ENCODE data around the gene PIPOX.

PIPOX gene

GRCh38 chr17:29070781-29071180 lies 27.8 kb downstream of the PIPOX start:
- no peak for DNase-seq (ENCODE audit: low read depth)
- no peak for TF ChIP-seq CTCF (conservative IDR thresholded peaks at IDR 0.05; ENCODE audit: low read length)
- H3K4me3 ChIP-seq (ENCODE audit: low read length): no peak overlapping the region

GRCh38 chr17:29071303-29071702 lies 28.4 kb downstream of the PIPOX start:
- DNase-seq (ENCODE audit: low read depth): no peak
- TF ChIP-seq CTCF (conservative IDR thresholded peaks at IDR 0.05; ENCODE audit: low read length): no peak
- H3K4me3 ChIP-seq (ENCODE audit: low read length): no peak overlapping the region

DNA sequence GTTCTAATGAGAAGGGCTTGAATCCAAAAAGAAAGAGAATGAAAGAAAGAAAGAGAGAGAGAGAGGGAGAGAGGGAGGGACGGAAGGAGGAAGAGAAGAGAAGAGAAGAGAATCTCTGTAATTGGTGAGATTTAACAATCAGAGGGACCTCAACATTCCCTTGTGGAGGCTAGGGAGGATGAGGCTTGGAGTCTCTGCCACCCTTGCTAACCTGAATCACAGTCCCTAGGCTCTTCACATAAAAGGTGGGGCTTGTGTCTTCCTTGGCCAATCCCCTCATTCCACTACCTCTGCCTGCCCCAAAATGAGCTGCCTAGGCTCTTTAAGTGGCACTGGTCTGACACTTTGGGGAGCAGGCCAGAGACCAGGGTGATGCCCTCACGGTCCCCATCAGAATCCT lies 30.1 kb downstream of the PIPOX start:
- DNase-seq (ENCODE audit: low read depth): no peak
- H3K4me3 ChIP-seq (ENCODE audit: low read length): no peak overlapping the region
- no peak for TF ChIP-seq CTCF (conservative IDR thresholded peaks at IDR 0.05; ENCODE audit: low read length)

DNA sequence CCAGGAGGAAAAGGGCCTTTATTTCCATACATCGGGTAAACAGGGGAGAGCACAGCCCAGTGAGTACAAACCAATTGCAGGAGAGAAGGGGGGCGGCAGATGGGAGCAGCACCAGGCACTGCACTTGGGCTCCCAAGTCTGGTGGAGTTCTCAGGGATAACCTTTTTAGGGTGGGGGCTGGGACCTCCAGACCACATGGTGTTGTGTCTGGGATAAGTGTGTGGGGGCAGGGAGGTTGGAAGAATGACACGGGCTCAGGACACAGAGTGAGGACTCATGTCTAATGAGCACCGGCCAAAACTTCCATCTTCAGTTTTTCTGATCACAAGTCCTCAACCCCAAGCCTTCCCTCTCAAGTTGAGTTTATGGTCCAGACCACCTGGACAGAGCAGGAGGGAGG lies 30.6 kb downstream of the PIPOX start:
- no peak for DNase-seq (ENCODE audit: low read depth)
- no peak for TF ChIP-seq CTCF (conservative IDR thresholded peaks at IDR 0.05; ENCODE audit: low read length)
- no peak overlapping the region for H3K4me3 ChIP-seq (ENCODE audit: low read length)

- no peak for DNase-seq (ENCODE audit: low read depth)
- TF ChIP-seq CTCF (conservative IDR thresholded peaks at IDR 0.05; ENCODE audit: low read length): no peak
- H3K4me3 ChIP-seq (ENCODE audit: low read length): no peak overlapping the region
Observed at GRCh38 chr17:29074488-29074887, 31.5 kb downstream of the PIPOX start.

- no peak for TF ChIP-seq CTCF (conservative IDR thresholded peaks at IDR 0.05; ENCODE audit: low read length)
- no peak overlapping the region for H3K4me3 ChIP-seq (ENCODE audit: low read length)
- DNase-seq (ENCODE audit: low read depth): no peak
Observed at GRCh38 chr17:29076087-29076486, 33.1 kb downstream of the PIPOX start.

- H3K4me3 ChIP-seq (ENCODE audit: low read length): no peak overlapping the region
- no peak for DNase-seq (ENCODE audit: low read depth)
- TF ChIP-seq CTCF (conservative IDR thresholded peaks at IDR 0.05; ENCODE audit: low read length): no peak
Observed at GRCh38 chr17:29076722-29077121, 33.8 kb downstream of the PIPOX start.

All from AG10803 (cell line).